Measurements from ENCODE around the gene MAPK14.

The MAPK14 gene

GRCh38 chr6:36035225-36035624 lies 7.6 kb downstream of the MAPK14 start:
- FAIRE-seq (no peak), DNase-seq (ENCODE audit: insufficient read length, low spot score) (no peak)
- no peak for TF ChIP-seq CTCF (IDR thresholded peaks at IDR 0.05; ENCODE audit: insufficient read depth, missing control alignments)

GRCh38 chr6:36038120-36038876 lies 10.7 kb downstream of the MAPK14 start:
- no peak for DNase-seq (ENCODE audit: insufficient read length, low spot score)
- TF ChIP-seq CTCF (IDR thresholded peaks at IDR 0.05; ENCODE audit: insufficient read depth, missing control alignments): no peak
- no peak for FAIRE-seq

- no peak for TF ChIP-seq CTCF (IDR thresholded peaks at IDR 0.05; ENCODE audit: insufficient read depth, missing control alignments)
These were observed 11.5 kb downstream of the MAPK14 start for GRCh38 chr6:36039112-36039511.

GRCh38 chr6:36040958-36041357 lies 13.3 kb downstream of the MAPK14 start:
- FAIRE-seq: no peak
- TF ChIP-seq CTCF (IDR thresholded peaks at IDR 0.05; ENCODE audit: insufficient read depth, missing control alignments): no peak
- DNase-seq (ENCODE audit: insufficient read length, low spot score): no peak

More at GRCh38 chr6:36039112-36039511, 11.5 kb downstream of the MAPK14 start:
- FAIRE-seq: no peak
- no peak for DNase-seq (ENCODE audit: insufficient read length, low spot score)

GRCh38 chr6:36042618-36043260 lies 15.1 kb downstream of the MAPK14 start:
- TF ChIP-seq CTCF (IDR thresholded peaks at IDR 0.05; ENCODE audit: insufficient read depth, missing control alignments): no peak
- FAIRE-seq: no peak
- DNase-seq (ENCODE audit: insufficient read length, low spot score): no peak

GRCh38 chr6:36049582-36049981 lies 22.0 kb downstream of the MAPK14 start:
- DNase-seq (ENCODE audit: insufficient read length, low spot score) (no peak), FAIRE-seq (no peak)
- no peak for TF ChIP-seq CTCF (IDR thresholded peaks at IDR 0.05; ENCODE audit: insufficient read depth, missing control alignments)

GRCh38 chr6:36050305-36050704 lies 22.7 kb downstream of the MAPK14 start:
- TF ChIP-seq CTCF (IDR thresholded peaks at IDR 0.05; ENCODE audit: insufficient read depth, missing control alignments): no peak
- FAIRE-seq (no peak), DNase-seq (ENCODE audit: insufficient read length, low spot score) (no peak)
